HepG2 (cell line): ENCODE results near the gene ARHGAP26. TPM values are rescaled to one million over a fixed set of nuclear protein-coding genes. Genes with fewer than 3 reads are reported as not detected.

Experiments
- ATF5 ChIP-seq: sonication (generic); formaldehyde crosslinking; IDR thresholded peaks from 2 replicates; pipeline ENCODE4 v1.4.0; 2020; ENCODE audit warnings: mild to moderate bottlenecking, low read depth, missing genetic modification reagents
- ATF7 ChIP-seq, 2 experiments: fragments of 450-650 bp in 1 of 2; sonication (generic) in 1 of 2; formaldehyde crosslinking in 1 of 2; IDR thresholded peaks; 2 replicates each; pipeline versions ENCODE4 v1.4.0 to v1.6.1; 2016 to 2020; ENCODE audit warnings: antibody characterized with exemption in 1 of 2, mild to moderate bottlenecking in 1 of 2, missing genetic modification reagents in 1 of 2
- BCL6 ChIP-seq: IDR thresholded peaks from 2 replicates; pipeline ENCODE4 v1.6.1; 2016; ENCODE audit warnings: missing genetic modification reagents, missing compliant biosample characterization
- BRD4 ChIP-seq: sonication (generic); formaldehyde crosslinking; IDR thresholded peaks from 2 replicates; pipeline ENCODE4 v1.4.0; 2020; ENCODE audit warnings: missing genetic modification reagents
- FOXK1 ChIP-seq: sonication (generic); formaldehyde crosslinking; IDR thresholded peaks from 2 replicates; pipeline ENCODE4 v1.4.0; 2020; ENCODE audit warnings: low read depth, missing genetic modification reagents, borderline replicate concordance
- GABPB1 ChIP-seq: IDR thresholded peaks from 2 replicates; pipeline ENCODE4 v1.6.1; 2016; ENCODE audit warnings: mild to moderate bottlenecking, missing genetic modification reagents, moderate library complexity, missing compliant biosample characterization
- RFX5 ChIP-seq: IDR thresholded peaks from 2 replicates; pipeline ENCODE4 v1.6.1; 2011; ENCODE audit warnings: low read depth, low read length, improper control_type of control experiment
- SAFB2 ChIP-seq: sonication (generic); formaldehyde crosslinking; IDR thresholded peaks from 2 replicates; pipeline ENCODE4 v1.5.1; 2020; ENCODE audit warnings: missing genetic modification reagents, low read depth, mild to moderate bottlenecking, borderline replicate concordance
- SMAD1 ChIP-seq: sonication (generic); formaldehyde crosslinking; IDR thresholded peaks from 2 replicates; pipeline ENCODE4 v1.4.0; 2020; ENCODE audit warnings: missing genetic modification reagents, low read depth, mild to moderate bottlenecking, borderline replicate concordance
- ZBTB40 ChIP-seq, 2 experiments: fragments of 450-650 bp in 1 of 2; sonication (generic) in 1 of 2; formaldehyde crosslinking in 1 of 2; IDR thresholded peaks; 2 replicates each; pipeline versions ENCODE4 v1.6.1 to v1.8.0; 2016 to 2022; ENCODE audit warnings: antibody characterized with exemption in 1 of 2, mild to moderate bottlenecking in 1 of 2, missing genetic modification reagents in 1 of 2
- ZC3H13 ChIP-seq: sonication (generic); formaldehyde crosslinking; IDR thresholded peaks from 2 replicates; pipeline ENCODE4 v1.8.1; 2023; ENCODE audit warnings: mild to moderate bottlenecking, missing genetic modification reagents, moderate library complexity
- ZMYM4 ChIP-seq: sonication (generic); formaldehyde crosslinking; IDR thresholded peaks from 2 replicates; pipeline ENCODE4 v1.8.1; 2023; ENCODE audit warnings: mild to moderate bottlenecking, missing genetic modification reagents
- ZNF331 ChIP-seq: sonication (generic); formaldehyde crosslinking; IDR thresholded peaks from 2 replicates; pipeline ENCODE4 v1.4.0; 2020; ENCODE audit warnings: missing genetic modification reagents
- ZNF362 ChIP-seq: sonication (generic); formaldehyde crosslinking; IDR thresholded peaks from 2 replicates; pipeline ENCODE4 v1.4.0; 2020; ENCODE audit warnings: missing genetic modification reagents, mild to moderate bottlenecking, borderline replicate concordance
- ZNF691 ChIP-seq: sonication (generic); formaldehyde crosslinking; IDR thresholded peaks from 2 replicates; pipeline ENCODE4 v1.4.0; 2020; ENCODE audit warnings: missing genetic modification reagents, low read depth, mild to moderate bottlenecking, borderline replicate concordance
- ZNF768 ChIP-seq: sonication (generic); formaldehyde crosslinking; IDR thresholded peaks from 2 replicates; pipeline ENCODE4 v1.4.0; 2020; ENCODE audit warnings: missing genetic modification reagents
- polyA plus RNA-seq, 8 experiments: library from polyadenylated mRNA; depleted of rRNA in 3 of 8; stranded (reverse) in 7 of 8; unstranded in 1 of 8; fragments of >200 nt; fragmentation: Illumina TruSeq in 4 of 8; extraction: Trizol in 4 of 8; gene quantifications; 2 replicates each; pipeline versions ENCODE4 v1.2.1 to v1.2.3, GENCODE V29; 2011 to 2016; ENCODE audit warnings: low read depth in 4 of 8, missing spikeins in 1 of 8, mixed read lengths in 1 of 8; ENCODE audit not compliant: insufficient read depth in 1 of 8
- total RNA-seq, 5 experiments: library from RNA; depleted of rRNA; stranded (reverse); fragments of >200 nt; fragmentation: Illumina TruSeq; extraction: Trizol; gene quantifications; 2 replicates each; pipeline ENCODE4 v1.2.3, GENCODE V29; 2016; ENCODE audit warnings: low read depth in 1 of 5

ARHGAP26 gene
- total and polyA plus RNA-seq, 2 of the 13 experiments (the other 11 are each of a cell fraction or from before 2014, with no cell fraction given): 9.6 to 18.2 TPM

- no peak for TF ChIP-seq ZBTB40 (IDR thresholded peaks at IDR 0.05)
- TF ChIP-seq ZBTB40 (CRISPR knock-in tag; IDR thresholded peaks at IDR 0.05): no peak
- TF ChIP-seq ZNF691: no peak
- no peak for TF ChIP-seq ZMYM4
- TF ChIP-seq FOXK1 (CRISPR knock-in tag): no peak
- peak; percentile 80 for TF ChIP-seq ATF7 (IDR thresholded peaks at IDR 0.05)
- no peak for TF ChIP-seq ATF7 (CRISPR knock-in tag; IDR thresholded peaks at IDR 0.05)
- peak; percentile 96 for TF ChIP-seq BCL6 (CRISPR knock-in tag)
- TF ChIP-seq BRD4 (CRISPR knock-in tag): no peak
- no peak for TF ChIP-seq ATF5 (CRISPR knock-in tag)
- no peak for TF ChIP-seq ZC3H13
- no peak for TF ChIP-seq ZNF362
- TF ChIP-seq GABPB1 (CRISPR knock-in tag): no peak
- no peak for TF ChIP-seq SAFB2
- no peak for TF ChIP-seq SMAD1
- no peak for TF ChIP-seq ZNF768 (CRISPR knock-in tag)
- TF ChIP-seq ZNF331 (CRISPR knock-in tag): peak; percentile 24; the same call in 1 of the 2 replicates
- no peak for TF ChIP-seq RFX5
These were observed 150.9 kb downstream of the ARHGAP26 start (continued) for GRCh38 chr5:142920849-142921612.
